GM19240 (cell line): ENCODE results near the gene TBC1D21.

Source experiments
- DNase-seq: peaks from one replicate; pipeline ENCODE4 v3.0.0; 2011; ENCODE audit warnings: low spot score; ENCODE audit not compliant: insufficient read length

TBC1D21 gene

DNA sequence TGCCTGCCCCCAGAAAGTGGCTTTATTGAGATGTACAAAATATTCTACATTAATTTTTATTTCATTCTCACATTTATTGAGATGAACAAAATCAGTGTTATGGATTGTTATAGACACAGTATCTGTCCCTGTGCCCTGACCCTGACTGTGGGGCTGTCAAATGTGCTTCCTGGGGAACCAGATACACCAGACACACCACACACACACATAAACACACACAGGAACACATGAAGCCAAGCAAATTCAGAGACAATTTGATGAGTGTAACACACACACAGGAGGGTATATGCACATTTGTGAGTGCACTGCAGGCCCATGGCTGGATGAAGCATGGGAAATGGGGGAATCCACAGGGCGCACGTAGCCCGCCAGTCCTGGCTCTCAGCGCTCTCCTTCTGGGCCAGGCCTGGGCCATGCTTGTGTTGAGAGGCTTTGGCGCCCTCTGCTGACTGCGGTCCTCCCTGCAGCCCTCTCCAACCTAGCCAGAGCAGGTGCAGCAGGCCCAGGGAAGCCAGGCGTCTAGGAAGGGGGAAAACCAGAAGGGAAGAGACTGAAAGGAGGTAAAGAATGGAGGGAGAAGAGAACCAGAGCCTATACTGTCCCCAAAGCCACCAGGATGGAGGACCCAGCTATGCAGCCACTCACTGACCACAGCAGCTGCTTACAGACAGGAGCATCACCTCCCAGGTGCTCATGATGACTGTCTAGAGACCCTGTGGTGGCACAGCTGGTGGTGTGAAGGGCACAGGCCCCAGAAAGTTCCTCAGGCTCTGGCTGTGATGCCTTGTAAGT is 34.9 kb downstream of the TBC1D21 start:
- DNase-seq: peak; percentile 66

DNA sequence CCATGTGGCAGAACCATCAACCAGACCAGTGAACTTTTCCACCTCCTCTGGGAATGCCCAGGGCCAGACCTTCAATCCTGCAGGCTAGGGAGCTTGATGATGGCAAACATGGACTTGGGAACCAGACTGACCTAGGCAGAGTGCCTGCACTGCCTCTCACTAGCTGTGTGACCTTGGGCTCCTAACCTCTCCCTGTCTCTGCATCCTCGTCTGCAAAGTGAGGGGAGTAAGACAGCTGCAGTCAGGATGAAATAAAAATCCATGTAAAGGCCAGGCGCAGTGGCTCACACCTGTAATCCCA is 35.4 kb downstream of the TBC1D21 start:
- DNase-seq: no peak

DNA sequence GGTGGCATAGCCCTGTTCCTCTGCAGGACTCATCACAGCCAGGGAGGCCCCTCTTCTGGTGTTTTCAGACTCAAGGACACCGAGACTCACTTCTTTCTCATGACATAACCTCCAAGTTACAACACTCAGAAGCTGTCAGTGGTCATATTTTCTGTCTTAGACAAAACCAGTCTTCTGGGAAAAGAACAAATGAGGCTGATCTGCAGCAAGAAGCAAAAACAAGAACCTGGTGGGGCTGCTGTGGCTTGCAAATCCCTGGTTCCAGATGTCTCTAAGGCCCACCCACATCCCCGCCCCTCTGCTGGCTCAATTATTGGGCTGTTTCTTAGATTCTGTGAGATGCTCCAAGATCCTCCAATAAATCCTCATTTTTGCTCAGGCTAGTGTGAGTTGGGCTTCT is 36.3 kb downstream of the TBC1D21 start:
- DNase-seq: no peak

DNA sequence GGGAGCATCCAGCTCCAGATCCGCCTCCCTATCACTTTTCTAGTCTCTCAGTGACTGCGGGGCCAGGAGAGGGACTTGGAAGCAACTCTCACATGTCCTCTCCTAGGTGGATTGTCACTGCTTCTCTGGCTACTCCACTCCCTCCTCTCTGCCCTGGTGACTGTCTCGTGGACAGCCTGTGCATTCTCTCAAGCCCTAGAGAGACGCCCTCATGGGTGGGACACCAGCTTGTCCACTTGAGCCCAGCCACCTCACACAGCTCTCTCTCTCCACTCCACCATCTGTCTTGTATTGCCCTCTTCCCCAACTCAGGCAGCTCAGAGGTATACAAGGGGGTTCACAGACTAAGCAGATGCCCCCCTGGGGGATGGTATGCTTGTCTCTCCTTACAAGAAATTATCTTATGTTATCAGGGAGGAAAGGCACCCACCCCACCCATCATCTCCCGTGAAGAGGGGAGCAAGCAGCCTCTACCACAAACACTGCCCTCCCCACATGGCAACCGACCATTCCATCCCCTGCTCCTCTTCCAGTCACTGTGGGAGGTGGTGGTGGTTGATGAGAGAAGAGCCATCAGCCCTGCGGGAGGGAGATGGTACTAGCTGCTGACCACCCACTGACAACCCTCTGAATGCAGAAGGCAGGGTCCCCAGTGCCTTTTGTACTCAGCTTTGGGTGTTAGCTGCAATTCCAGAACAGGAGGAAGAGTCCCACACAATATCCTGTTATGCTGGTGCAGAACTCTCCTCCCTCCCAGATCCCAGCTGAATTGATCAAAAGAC is 37.3 kb downstream of the TBC1D21 start:
- DNase-seq: no peak

DNA sequence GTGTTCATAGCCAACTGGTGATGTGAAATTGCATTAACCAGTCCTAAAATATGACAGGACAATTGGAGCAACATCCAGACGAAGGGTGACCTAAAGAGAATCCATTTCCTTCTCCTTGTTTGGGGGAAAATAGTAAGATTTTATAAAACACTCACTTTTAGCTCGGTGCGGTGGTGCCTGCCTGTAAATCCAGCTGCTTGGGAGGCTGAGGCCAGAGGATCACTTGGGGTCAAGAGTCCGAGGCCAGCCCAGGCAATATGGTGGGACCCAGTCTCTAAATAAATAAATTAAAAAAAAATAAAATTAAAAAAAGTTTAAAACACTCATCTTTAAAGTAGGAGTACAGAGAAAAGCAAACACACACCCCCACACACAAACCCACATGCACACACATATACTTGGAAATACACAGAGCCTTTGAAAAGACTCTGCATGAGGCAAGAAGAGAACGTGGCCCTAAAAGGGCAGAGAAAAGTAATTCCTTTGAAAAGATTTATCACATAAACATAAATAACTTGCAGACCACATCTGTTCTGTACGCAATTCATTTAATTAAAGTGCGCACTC is 38.7 kb downstream of the TBC1D21 start:
- no peak for DNase-seq

DNA sequence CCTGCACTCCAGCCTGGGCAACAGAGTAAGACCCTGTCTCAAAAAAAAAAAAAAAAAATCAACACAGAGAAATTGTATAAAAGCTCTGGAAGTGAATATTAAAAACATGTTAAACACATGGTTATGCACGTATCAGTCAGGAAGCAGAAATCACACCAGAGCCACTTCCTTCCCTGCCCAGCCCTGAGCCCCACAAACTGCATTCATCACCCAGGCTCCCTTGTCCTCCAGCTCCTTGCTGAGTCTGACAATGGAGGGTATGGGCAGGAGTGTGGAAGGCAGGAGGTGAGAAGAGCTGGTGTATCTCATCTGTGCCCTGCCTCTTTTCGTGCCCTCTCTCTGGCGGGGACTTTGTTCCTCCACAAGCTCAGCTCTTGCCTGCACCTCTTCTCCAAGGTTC is 40.8 kb downstream of the TBC1D21 start:
- no peak for DNase-seq

DNA sequence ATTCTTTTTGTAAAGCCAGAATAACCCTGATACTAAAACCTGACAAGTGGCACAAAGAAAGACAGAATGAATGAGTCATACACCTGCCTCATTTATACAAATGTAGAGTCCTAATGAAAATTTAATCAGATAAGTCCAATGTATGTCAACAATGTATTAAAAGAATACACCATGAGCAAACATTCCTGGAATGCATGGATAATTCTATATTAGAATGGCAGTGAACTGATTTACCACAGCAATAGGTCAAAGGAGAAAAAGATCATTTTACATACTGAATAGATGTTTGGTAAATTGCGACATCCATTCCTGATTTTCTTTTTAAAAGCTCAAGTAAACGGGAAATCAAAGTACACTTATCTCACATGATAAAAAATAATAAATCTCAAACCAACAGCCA is 41.7 kb downstream of the TBC1D21 start:
- DNase-seq: no peak

DNA sequence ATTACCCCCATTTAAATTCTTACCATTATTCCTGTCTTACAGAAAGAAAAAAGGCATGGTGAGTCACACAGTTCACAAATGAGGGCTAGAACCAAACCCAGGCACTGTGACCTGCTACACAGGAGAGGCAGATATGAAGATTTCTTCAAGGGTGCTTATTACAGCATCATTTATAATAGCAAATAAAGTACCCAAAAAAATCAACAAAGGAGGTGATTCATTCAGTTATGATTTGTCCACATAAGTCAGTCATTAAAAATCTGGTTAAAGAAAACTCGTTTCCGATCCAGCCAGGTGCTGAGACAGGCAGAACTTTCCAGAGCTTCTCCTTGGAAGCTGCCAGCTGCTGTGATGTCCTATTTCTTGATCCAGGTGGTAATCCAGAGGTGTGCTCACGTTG is 45.4 kb downstream of the TBC1D21 start:
- no peak for DNase-seq

DNA sequence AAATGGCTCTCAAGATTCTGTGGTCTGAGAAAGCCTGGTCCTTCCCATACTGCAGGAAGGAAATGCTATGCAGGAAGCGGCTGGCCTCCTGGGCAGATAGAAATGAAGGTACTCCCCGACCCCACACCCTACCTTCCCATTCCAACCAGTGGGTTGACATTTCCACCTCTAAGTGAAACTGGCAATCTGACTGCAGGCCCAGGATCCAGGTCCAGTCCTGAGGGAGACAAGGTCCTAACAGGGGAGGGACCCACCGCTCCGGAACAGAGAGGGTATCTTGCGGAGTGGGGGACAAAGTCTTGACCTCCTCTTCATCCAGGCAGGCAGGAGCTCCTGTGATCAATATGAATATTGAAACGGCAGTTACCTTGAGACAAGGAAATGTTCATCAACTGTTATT is 46.3 kb downstream of the TBC1D21 start:
- DNase-seq: no peak

DNA sequence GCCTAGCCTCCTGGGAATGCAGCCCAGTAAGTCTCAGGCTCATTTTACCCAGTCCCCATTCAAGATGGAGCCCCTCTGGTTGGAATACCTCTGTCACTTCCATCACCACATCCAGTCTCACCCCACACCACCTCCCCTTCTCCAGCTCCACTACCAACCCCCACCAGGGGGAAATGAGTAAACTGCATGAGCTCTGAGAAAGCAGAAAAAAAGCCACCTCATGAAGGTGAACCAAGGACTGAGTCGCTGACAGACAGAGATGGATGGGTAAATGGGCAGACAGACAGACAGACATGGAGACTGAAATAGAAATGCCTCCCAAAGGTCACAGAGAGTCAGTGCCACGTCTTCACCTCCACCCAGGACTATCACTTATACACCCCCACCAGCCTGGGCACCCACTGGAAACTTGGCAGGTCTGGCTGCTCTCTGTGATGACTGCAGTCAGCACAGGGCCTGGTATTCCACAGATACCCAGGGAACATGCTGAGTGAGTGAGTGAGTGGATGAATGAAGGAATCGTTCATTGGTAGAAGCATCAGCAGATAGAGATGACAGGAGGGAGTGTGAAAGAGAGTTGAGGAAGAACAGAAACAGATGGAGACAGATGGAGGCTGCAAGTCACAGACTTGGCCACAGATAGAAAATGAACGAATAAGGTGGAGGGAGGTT is 48.0 kb downstream of the TBC1D21 start:
- no peak for DNase-seq

DNA sequence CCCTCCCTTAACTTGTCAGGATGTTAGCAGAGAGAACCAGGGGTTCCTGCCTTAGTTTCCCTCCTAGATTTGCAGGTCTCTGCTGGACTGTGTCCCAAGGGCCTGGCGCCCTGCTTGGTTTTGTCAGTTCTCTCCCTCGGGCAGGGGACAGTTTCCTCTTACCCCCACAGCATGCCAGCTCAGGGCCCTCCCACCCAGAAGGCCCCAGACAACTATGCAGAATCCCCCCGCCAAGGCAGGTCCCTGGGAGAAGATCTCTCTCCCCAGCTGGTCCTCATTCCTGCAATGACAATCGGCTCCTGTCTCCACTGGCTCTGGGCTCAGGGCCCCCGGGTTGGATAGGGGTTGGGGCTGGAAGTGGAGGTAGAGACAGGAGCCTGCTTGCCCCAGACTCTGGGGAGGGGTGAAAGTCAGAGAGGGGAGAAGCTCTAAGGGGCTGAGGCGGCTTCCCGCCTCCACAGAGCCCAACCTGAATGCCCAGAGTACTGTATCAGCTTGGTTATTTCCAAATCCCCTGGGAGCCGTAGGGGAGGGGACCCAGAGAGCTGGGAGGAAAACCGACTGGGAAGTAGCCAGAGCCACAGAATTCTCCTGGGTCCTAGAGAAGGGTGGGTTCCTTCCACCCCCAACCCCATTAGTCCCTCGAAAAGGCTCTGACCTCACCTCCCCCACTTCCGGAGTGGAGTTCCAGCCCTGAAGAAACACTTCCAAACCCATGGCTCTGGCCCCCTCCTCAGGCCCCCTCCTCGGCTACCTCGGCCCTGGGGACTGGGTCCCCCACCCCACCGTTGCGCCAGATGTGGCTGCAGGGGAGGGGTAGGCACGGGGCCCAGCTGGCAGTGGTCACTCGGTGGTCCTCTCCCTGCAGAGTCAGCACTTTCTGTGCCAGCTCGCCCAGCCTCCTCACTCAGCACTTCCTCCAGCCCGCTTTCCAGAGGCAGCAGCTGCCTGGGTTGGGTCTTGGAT is 49.1 kb downstream of the TBC1D21 start:
- no peak for DNase-seq

DNA sequence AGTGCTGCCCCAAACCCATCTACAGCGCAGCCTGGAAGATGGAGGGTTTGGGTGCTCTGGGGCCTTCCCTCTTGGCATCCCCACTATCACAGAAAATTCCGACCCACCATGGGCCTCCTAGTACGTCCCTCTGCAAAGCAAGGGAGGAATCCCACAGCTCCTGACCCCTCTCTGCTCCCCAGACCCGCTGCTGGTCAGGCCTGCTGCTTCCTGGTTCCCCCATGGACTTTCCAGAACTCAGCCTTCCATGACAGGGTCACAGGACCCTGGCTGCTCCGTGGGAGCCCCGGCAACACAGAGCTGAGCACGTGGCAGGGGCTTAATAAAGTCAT is 49.8 kb downstream of the TBC1D21 start:
- DNase-seq: no peak

DNA sequence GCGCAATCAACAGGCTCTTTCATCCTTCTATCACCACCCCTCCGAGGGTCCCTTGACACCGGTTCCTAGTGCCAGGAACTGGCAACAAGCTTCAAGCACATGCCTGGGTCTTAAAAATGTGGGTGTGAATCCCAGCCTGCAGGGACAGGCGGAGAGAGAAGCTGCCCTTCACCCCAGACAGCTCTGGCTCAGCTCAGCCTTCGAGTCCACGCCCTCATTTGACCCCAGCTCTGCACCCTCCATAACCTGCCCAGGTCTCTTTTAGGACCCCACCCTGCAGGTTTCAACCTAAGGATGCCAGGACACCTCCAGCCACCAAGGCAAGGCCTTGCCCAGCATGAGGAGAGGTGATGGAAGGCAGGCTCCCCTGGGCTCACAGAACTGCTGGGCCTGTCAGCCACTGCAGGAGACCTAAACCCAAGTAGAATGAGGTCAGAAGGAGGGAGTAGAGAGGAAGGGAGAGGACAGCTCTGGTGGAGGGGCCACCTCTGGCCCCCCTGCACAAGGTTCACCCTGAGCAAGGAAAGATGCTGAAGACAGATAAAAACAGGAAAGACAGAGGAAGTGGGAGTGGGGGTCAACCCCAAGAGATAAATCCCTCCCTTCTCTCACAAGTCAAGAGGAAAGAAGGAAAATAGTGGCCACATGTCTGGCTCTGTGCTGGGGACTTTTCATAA is 50.3 kb downstream of the TBC1D21 start:
- DNase-seq: no peak

DNA sequence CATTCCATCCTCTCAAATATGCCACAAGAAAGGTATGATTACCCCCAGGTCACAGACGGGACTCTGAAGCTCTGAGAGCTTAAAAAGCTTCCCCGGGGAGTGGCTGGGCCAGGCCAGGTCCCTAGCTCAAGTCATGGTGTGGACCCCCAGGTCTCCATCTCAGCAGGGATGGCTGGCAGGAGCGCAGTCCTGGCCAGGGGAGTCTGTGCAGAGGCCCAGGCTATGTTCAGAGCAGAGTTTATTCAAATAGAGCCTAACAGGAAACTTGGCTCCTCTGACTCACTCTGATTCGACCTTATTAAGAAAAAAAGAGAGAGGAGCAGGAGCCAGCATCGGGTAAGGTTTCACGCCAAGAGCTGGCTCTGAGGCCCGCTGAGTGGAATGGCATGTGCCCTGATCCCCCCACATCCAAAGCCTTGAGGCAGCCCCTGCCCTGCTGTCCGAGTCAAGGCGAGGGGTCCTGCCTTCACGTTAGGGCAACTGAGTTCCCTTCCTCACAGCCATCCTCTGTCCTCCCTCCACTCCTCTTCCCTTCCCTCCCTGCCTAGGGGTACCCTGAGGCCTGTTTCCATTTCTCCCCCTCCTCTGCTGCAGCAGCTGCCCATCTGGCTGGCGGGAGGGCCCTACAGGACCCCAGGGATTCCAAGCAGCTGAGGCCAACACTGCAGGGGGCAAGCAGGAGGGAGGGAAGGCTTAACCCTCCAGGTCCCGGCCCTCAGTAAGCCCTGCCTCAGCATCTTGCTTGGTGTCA is 51.0 kb downstream of the TBC1D21 start:
- DNase-seq: no peak

DNA sequence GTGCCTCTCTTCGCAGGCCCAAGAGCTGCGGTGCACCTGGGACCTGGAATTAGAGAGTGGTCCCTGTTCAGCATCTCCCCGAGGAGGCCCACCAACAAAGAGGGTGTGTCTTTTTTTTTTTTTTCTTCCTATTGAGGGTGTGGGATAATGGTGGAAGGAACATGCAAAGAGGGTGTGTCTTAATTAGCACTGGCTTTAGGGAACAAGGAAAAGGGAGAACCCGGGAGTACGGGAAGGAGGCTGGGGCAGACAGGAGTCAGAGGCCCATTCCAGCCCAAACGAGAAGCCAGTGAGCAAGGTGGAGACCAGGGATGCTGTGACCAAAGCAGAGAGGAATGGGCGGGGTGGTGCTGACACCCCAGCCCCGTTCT is 52.5 kb downstream of the TBC1D21 start:
- DNase-seq: no peak

DNA sequence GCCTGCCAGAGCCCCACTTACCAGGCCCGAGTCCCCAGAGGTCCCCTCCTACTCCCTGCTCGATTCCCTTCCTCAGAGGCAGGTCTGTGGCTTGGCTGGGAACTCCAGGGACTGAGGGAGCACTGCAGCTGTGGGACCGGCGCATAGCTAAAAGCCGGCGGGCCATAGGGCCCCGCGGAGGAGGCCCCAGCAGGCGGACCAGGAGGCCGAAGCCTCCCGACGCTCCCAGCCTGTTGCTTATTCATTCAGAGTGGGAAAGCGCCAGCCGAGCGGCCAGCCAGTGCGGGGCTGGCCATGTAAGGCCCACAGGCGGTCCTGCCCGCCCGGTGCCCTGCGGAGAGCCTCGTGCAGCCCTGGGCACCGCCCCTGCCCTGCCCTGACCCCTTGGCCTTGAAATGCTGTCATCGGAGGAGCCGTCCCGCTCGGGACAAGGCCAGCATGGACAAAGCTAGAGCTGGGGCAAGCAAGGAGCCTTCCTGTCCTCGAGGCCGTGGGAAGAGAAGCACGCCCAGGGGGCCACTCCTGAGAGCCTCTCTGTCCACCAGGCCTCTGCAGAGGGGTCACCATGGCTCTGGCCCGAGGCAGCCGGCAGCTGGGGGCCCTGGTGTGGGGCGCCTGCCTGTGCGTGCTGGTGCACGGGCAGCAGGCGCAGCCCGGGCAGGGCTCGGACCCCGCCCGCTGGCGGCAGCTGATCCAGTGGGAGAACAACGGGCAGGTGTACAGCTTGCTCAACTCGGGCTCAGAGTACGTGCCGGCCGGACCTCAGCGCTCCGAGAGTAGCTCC is 53.0 kb downstream of the TBC1D21 start, which contains the start of gene LOXL1:
TSS of gene LOXL1 (plus strand) at position 244 of the 784 bp plus-strand sequence. CDS start at position 566, 322 bp downstream.
- no peak for DNase-seq

DNA sequence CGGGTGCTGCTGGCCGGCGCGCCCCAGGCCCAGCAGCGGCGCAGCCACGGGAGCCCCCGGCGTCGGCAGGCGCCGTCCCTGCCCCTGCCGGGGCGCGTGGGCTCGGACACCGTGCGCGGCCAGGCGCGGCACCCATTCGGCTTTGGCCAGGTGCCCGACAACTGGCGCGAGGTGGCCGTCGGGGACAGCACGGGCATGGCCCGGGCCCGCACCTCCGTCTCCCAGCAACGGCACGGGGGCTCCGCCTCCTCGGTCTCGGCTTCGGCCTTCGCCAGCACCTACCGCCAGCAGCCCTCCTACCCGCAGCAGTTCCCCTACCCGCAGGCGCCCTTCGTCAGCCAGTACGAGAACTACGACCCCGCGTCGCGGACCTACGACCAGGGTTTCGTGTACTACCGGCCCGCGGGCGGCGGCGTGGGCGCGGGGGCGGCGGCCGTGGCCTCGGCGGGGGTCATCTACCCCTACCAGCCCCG is 53.7 kb downstream of the TBC1D21 start:
- DNase-seq: no peak

DNA sequence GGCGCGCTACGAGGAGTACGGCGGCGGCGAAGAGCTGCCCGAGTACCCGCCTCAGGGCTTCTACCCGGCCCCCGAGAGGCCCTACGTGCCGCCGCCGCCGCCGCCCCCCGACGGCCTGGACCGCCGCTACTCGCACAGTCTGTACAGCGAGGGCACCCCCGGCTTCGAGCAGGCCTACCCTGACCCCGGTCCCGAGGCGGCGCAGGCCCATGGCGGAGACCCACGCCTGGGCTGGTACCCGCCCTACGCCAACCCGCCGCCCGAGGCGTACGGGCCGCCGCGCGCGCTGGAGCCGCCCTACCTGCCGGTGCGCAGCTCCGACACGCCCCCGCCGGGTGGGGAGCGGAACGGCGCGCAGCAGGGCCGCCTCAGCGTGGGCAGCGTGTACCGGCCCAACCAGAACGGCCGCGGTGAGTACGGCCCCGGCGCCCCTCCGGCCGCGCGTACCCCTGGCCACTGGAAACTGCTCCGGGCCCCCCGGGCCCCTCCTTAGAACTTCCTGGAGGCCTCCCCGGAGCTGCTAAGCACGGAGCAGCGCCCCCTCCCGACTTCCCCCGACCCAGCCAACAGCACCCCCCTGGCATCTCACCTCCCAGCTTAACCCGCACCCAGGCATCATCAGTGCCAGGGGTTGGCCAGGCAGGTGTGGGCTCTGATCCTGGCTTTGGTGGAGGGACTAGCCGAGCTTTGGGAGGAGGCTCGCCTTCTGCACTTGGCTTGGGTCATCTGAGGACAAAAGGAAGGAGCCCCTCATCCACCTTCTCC is 54.3 kb downstream of the TBC1D21 start:
- no peak for DNase-seq
